H1 (cell line): ENCODE data around the gene HOXB8. TPM values are rescaled to one million over a fixed set of nuclear protein-coding genes. Genes with fewer than 3 reads are reported as not detected.

Source experiments
- FOSL1 ChIP-seq: IDR thresholded peaks from 2 replicates; pipeline ENCODE4 v1.6.1; 2011; ENCODE audit warnings: mild to moderate bottlenecking, low read depth, low read length, moderate library complexity; ENCODE audit not compliant: insufficient read depth
- polyA plus RNA-seq, 7 experiments: library from polyadenylated mRNA; depleted of rRNA in 3 of 7; stranded (reverse) in 5 of 7; unstranded in 2 of 7; fragments of >200 nt in 5 of 7; fragments of 200-250 nt in 2 of 7; gene quantifications; 1 replicate in 5 of 7; 2 replicates in 1 of 7; 4 replicates in 1 of 7; pipeline versions ENCODE4 v1.2.1 to v1.2.3, GENCODE V29; 2011 to 2013; ENCODE audit warnings: missing spikeins in 2 of 7, mixed read lengths in 2 of 7
- total RNA-seq: library from RNA; stranded (reverse); fragmentation: NEBNext Ultra II Directional; extraction: Animal tissue kit (Norgen Biotek cat#: 25700); gene quantifications from 2 replicates; pipeline ENCODE4 v1.2.1, GENCODE V29; 2021

HOXB8 gene
- total and polyA plus RNA-seq, 2 of the 8 experiments (the other 6 are each of a cell fraction or from before 2014, with no cell fraction given): not detected

DNA sequence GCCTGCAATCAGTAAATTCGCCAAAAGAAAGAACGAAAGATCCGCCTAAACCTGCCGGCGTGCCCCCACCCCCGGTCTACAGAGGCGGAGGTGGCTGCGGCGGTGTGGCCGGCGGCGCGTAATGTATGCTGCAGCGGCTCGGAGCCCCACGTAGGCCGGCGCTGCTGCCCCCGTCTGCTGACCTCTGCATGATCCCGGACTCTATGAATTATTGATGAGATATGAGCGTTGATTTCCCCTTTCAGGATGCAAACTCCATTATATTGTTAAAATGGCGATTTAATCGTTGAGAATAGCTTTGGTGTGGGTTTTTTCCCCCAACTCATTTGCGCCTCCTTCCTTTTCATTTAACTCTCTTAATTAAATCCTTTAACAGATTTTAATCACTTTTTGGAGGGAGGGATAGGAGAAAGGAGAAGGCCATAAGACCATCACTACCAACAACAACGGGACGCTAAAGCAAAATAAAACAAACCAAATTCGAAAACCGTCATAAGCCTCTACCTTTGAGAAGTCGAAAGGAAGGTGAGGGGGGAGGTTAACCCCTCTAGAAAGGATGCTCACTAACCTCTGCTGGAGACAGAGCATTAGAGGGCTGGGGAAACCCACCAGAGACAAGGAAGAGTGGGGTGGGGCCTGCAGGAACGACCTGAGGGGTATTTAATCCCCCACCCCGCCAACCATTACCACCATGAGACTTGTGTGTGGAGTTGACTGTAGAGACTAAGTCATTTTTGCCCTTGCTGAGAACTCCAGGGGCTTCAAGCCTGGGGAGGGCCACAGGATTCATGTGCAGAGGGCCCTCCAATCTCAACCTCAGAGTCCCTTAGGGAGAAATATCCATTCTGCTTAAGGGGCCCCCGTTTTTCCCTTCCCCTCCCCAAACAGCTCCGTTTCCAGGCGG, 28.5 kb downstream of the HOXB8 start (continued):
- TF ChIP-seq FOSL1: no peak
